ENCODE measurements around the gene CENPS. TPM values are rescaled to one million over a fixed set of nuclear protein-coding genes. Genes with fewer than 3 reads are reported as not detected.
"Not testable (repeated sequence)": the region's sequence is repeated elsewhere in the genome, so short reads cannot be mapped to it uniquely, and the experiment has no call there.

The CENPS gene
- polyA plus RNA-seq, 3 donors = 35.3 to 40.7 (median 37.6) TPM

DNA sequence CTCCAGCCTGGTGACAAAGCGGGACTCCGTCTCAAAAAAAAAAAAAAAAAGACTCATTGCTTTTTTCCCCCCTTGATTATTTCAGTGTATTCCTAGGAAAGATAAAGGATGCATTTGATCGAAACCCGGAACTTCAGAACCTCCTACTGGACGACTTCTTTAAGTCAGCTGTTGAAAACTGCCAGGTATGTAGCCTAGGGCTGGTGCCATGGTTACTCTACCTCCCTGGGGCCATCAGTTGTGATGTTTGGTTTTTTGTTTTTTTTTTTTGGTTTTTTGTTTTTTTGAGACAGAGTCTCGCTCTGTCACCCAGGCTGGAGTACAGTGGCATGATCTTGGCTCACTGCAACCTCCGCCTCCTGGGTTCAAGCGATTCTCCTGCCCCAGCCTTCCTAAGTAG, 11.5 kb upstream of the CENPS start:
- not testable (repeated sequence) for DNase-seq (ENCODE audit: low read depth in 3 of 3, low spot score in 2 of 3)

DNA sequence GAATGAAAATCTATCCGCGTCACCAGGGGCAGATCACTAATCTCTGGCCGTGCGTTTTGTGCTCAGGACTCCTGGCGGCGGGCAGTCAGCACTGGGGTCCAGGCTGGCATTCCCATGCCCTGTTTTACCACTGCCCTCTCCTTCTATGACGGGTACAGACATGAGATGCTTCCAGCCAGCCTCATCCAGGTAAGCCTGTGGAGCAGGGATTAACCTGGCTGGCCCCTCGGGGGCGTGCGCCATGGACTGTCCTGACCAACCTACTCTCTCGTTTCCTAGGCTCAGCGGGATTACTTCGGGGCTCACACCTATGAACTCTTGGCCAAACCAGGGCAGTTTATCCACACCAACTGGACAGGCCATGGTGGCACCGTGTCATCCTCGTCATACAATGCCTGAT, 10.9 kb upstream of the CENPS start:
- no peak for DNase-seq (ENCODE audit: low read depth in 3 of 3, low spot score in 2 of 3)

DNA sequence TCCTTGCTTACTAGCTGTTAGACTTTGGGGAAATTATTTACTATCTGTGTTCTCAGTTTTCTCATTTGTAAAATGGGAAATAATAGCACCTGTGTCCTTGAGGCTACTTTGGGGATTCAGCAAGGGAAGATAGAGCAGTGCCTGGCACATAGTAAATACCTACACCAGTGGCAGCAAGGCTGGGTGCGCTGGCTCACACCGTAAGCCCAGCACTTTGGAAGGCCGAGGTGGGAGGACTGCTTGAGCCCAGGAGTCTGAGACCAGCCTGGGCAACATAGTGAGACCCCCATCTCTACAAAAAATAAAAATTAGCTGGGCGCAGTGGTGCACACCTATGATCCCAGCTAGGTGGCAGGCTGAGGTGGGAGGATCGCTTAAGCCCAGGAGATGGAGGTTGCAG, 8.6 kb upstream of the CENPS start:
- no peak for DNase-seq (ENCODE audit: low read depth in 3 of 3, low spot score in 2 of 3)

DNA sequence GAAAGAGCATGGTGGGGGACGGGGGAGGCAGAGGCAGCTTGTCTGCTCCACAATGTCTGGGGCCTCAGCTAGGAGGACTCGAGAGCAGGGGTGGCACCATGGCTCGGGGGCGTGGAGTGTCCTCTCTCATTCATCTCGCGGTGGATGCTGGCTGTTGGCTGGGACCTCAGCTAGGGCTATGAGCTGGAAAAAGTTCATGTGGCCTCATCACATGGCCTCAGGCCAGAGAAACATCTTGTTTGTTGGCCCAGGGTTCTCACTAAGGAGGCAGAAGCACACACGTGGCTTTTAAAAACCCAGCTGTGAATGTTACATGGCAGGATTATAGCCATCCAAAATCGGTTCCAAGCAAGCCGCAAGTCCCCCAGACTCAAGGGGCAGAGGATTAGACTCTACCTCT, 6.2 kb upstream of the CENPS start:
- DNase-seq (ENCODE audit: low read depth in 3 of 3, low spot score in 2 of 3) = no peak

GRCh38 chr1:10424651-10425050, 5.6 kb upstream of the CENPS start:
- DNase-seq (ENCODE audit: low read depth in 3 of 3, low spot score in 2 of 3) = no peak

GRCh38 chr1:10425826-10426534, 4.3 kb upstream of the CENPS start:
- DNase-seq (ENCODE audit: low read depth in 3 of 3, low spot score in 2 of 3) = not testable (repeated sequence)

GRCh38 chr1:10426535-10426848, 3.7 kb upstream of the CENPS start:
- DNase-seq (ENCODE audit: low read depth in 3 of 3, low spot score in 2 of 3) = not testable (repeated sequence)

GRCh38 chr1:10428984-10429383, 1.2 kb upstream of the CENPS start:
- DNase-seq (ENCODE audit: low read depth in 3 of 3, low spot score in 2 of 3) = no peak

DNA sequence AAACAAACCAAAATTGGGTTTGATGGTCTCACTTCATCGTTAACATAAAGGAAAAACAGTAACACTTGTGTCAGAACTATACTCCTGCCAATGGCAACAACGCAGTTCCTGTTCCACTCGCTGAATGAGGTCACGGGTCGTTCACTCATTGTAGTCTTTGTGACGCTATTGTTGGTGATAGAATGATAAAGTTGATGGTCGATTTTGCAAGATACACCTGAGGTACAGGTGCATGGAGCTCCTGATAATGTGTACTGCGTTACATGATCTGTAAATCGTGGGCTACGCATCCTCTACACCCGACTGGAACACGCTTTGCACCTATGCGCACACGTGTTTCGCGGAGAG, 391 bp upstream of the CENPS start:
- DNase-seq (ENCODE audit: low read depth in 3 of 3, low spot score in 2 of 3) = no peak

DNA sequence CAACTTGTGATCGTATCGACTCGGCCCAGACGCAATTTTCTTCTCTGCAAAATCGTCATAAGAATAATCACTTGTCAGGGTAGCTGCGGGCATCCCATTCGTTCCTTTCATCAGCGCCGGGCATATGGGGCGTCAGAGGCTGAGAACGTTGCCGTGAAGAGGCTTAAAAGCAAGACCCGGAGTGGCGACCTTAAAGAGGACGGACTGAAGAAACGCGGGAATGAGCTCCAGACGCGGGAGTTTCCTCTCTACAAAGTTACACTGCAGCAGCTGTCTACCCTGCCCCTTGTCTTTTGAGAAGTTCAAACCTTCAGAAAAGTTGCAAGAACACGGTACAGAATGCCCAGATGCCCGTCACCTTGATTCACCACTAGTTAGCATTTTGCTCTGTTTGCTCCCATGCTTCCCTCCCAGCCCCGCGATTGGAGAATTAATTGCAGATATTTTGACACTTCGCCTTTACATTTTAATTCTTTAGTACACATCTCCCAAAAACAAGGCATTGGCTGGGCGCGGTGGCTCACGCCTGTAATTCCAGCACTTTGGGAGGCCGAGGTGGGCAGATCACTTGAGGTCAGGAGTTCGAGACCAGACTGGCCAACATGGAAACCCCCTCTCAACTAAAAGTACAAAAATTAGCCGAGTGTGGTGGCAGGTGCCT, 967 bp downstream of the CENPS start:
- no peak for DNase-seq (ENCODE audit: low read depth in 3 of 3, low spot score in 2 of 3)

- no peak for DNase-seq (ENCODE audit: low read depth in 3 of 3, low spot score in 2 of 3)
Measured at GRCh38 chr1:10432910-10433700, 2.9 kb downstream of the CENPS start.

GRCh38 chr1:10433790-10434189, 3.6 kb downstream of the CENPS start:
- no peak for DNase-seq (ENCODE audit: low read depth in 3 of 3, low spot score in 2 of 3)

DNA sequence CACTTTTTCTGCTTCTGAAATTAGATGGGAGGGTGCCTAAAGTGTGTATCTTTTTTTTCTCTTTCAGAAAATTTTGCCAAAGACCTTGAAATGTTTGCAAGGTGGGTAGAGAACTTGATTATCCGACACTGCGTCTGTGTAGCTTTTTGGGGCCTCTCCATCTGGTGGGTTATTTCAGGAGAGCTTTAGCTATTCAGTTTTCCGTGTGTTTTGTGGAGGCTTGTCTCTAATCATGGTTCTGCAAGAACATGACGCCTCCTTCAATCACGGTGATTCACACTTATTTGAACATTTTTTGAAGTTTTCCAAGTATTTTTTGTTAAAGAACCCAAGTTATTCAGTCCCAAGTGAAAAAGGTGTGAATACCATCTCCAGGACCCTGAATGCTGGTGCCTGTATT, 4.4 kb downstream of the CENPS start:
- DNase-seq (ENCODE audit: low read depth in 3 of 3, low spot score in 2 of 3) = no peak

DNA sequence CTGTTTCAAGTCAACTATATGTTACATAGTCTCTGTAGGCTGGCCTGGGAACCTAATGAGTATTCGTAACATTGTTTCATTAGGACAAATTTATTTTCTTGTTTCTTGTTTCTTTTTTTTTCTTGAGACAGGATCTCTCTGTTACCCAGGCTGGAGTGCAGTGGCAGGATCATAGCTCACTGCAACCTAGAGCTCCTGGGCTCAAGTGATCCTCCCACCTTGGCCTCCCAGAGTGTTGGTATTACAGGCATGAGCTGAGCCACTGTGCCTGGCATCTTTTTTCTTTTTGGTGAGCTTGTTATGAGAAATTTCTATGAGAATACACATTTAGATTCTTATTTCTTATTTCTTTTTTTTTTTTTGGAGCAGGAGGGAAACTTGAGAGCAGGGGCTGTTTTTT, 6.8 kb downstream of the CENPS start:
- no peak for DNase-seq (ENCODE audit: low read depth in 3 of 3, low spot score in 2 of 3)

GRCh38 chr1:10438677-10439163, 8.5 kb downstream of the CENPS start:
- DNase-seq (ENCODE audit: low read depth in 3 of 3, low spot score in 2 of 3) = no peak

- DNase-seq (ENCODE audit: low read depth in 3 of 3, low spot score in 2 of 3) = no peak
Measured at GRCh38 chr1:10440305-10440704, 10.1 kb downstream of the CENPS start.

DNA sequence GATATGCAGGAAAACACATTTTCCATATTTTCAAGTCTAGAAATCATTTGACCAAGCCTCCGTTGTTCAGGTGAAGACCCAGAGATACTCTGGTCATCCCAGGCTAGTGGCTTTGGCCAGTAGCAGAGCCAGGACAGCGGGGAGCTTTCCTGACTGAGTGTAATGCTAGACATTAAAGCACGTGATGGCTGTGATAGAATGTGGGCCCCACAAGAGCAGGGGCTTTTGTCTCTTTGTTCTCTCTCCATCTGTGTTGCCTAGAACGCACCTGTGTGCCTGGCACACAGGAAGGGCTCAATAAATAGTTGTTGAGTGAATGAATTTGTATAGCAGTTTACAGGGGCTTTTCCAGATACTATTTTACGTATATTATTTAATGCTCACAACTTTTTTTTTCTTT, 10.6 kb downstream of the CENPS start:
- DNase-seq (ENCODE audit: low read depth in 3 of 3, low spot score in 2 of 3) = no peak

- no peak for DNase-seq (ENCODE audit: low read depth in 3 of 3, low spot score in 2 of 3)
Measured at GRCh38 chr1:10444248-10444647, 14.0 kb downstream of the CENPS start.

DNA sequence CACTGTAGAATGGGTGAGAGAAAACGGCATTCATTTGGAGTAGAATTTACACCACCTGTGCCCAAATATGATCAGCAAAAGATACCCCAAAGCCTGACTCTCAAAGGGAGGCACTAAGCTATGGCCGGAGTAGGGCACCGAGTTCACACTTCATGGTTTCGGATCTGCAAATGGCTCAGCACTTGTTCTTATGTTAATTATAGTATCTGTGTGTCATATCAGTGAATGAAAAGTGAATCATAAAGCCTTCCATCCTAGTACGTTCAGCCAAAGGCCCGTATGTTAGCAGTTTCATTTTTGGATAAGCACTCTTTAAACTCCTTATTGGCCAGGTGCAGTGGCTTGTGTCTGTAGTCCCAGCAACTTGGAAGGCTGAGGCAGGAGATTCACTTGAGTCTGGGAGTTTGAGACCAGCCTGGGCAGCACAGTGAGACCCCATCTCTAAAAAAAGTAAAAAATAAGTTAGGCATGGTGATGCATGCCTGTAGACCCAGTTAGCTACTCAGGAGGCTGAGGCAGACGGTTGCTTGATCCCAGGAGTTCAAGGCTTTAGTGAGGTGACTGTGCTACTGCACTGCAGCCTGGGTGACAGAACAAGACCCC, 14.7 kb downstream of the CENPS start:
- no peak for DNase-seq (ENCODE audit: low read depth in 3 of 3, low spot score in 2 of 3)

DNA sequence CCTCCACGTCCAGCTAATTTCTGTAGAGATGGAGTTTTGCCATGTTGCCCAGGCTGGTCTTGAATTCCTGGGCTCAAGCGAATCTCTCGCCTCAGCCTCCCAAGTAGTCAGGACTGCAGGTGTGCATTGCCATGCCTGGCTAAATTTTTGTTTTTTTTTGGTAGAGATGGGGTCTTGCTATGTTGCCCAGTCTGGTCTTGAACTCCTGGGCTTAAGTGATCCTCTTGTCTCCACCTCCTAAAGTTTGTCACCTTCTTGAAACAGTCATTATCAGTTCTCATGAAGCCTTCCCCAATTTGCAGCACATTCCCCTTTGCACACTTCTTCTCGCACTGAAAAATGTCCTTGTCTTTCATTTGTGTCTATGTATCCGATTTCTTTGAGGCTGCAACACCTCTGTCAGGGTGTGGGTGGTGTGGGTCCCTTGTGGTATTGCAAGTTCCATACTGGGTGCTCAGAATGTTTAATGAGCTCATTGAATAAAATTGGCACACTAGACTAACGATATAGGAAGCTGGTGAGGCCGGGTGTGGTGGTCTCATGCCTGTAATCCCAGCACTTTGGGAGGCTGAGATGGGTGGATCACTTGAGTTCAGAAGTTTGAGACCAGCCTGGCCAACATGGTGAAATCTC, 16.7 kb downstream of the CENPS start:
- DNase-seq (ENCODE audit: low read depth in 3 of 3, low spot score in 2 of 3) = no peak

DNA sequence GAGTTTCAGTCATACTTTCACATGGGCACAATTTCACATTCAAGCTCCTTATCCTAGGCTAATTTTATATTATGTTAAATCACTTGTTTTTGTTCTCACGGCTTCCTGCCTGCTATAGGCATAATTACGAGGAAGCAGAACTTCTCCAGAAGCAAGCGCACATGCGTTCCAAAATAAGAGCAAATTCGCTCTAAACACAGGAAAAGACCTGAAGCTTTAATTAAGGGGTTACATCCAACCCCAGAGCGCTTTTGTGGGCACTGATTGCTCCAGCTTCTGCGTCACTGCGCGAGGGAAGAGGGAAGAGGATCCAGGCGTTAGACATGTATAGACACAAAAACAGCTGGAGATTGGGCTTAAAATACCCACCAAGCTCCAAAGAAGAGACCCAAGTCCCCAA, 19.5 kb downstream of the CENPS start, which contains the start of gene CORT:
CORT (plus strand) TSS at position 281 of the 400 bp plus-strand sequence. CDS start 193 bp downstream, outside the sequence.
- no peak for DNase-seq (ENCODE audit: low read depth in 3 of 3, low spot score in 2 of 3)

Data from right renal cortex interstitium (tissue), 3 donors.